ENCODE data around the gene FBRSL1. TPM values are rescaled to one million over a fixed set of nuclear protein-coding genes. Genes with fewer than 3 reads are reported as not detected.

FBRSL1 gene
- total RNA-seq, 4 donors from 2014 or later, result 23.3 to 306 (median 49.7) TPM

DNA sequence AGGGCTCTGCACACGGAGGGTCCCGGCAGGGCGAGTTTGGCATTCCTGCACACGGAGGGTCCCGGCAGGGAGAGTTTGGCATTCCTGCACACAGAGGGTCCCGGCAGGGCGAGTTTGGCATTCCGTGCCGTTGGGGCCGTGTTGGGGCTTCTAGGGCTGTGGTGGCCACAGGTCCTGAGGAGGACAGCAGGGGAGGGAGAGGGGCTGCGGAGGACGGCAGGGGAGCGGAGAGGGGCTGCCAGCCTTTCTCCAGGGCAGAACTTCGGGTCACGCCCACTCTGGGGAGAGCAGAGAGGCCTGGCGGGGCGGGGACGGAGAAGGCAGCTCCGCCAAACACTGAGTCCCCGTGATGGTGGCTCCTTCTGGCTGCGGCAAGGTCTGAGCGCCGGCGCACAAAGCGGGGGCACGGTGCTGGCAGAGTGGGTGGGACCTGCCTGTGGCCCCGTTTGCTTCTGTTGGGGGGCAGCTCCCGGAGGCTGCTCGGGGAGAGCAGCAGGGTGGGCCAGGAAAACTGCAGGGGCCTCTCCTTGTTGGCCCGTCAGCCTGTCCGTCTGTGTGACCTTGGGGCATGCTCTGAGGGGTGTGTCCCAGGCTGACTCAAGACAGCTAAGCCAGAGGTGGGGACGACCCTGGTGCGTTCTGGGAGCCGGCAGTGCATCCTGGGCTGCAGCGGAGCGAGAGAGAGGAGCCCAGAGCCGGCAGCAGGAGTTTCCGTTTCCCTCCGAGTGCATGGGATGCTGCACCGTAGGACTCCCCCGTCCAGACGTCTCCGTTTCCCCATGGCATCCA is 60.3 kb downstream of the FBRSL1 start:
- Histone ChIP-seq H3K4me1 (no peaks in the 10 kb centered on the region), H3K4me3 (no peak overlapping the region), H3K36me3 (no peaks in the 10 kb centered on the region), H3K27ac (no peak overlapping the region), H3K27me3 (no peaks in the 10 kb centered on the region), H3K9me3 (no peaks in the 10 kb centered on the region)
- intact Hi-C loops (cut with DNase I; ENCODE audit: low total_unique reads) (no loop called here), in situ Hi-C loops (cut with MboI; ENCODE audit: low pct_ligation_motif_present in 1 of 4, low pct_unique_long_range_greater_than_20kb in 1 of 4, low sequenced_read_pairs in 3 of 4) (no loop called here)
- no peak for DNase-seq
- 70 to 83% methylated on average over 2 to 40 of the region's 43 CpGs for WGBS, 2 donors (ENCODE audit: low coverage in 1 of 2)
- TF ChIP-seq, protein P1, sequence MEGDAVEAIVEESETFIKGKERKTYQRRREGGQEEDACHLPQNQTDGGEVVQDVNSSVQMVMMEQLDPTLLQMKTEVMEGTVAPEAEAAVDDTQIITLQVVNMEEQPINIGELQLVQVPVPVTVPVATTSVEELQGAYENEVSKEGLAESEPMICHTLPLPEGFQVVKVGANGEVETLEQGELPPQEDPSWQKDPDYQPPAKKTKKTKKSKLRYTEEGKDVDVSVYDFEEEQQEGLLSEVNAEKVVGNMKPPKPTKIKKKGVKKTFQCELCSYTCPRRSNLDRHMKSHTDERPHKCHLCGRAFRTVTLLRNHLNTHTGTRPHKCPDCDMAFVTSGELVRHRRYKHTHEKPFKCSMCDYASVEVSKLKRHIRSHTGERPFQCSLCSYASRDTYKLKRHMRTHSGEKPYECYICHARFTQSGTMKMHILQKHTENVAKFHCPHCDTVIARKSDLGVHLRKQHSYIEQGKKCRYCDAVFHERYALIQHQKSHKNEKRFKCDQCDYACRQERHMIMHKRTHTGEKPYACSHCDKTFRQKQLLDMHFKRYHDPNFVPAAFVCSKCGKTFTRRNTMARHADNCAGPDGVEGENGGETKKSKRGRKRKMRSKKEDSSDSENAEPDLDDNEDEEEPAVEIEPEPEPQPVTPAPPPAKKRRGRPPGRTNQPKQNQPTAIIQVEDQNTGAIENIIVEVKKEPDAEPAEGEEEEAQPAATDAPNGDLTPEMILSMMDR (IDR thresholded peaks at IDR 0.05), result no peak
- TF ChIP-seq POLR2AphosphoS5 (IDR thresholded peaks at IDR 0.05), result no peak
- TF ChIP-seq EP300 (IDR thresholded peaks at IDR 0.05; ENCODE audit: low read depth), result no peak
- no peak for TF ChIP-seq POLR2A (IDR thresholded peaks at IDR 0.05)

DNA sequence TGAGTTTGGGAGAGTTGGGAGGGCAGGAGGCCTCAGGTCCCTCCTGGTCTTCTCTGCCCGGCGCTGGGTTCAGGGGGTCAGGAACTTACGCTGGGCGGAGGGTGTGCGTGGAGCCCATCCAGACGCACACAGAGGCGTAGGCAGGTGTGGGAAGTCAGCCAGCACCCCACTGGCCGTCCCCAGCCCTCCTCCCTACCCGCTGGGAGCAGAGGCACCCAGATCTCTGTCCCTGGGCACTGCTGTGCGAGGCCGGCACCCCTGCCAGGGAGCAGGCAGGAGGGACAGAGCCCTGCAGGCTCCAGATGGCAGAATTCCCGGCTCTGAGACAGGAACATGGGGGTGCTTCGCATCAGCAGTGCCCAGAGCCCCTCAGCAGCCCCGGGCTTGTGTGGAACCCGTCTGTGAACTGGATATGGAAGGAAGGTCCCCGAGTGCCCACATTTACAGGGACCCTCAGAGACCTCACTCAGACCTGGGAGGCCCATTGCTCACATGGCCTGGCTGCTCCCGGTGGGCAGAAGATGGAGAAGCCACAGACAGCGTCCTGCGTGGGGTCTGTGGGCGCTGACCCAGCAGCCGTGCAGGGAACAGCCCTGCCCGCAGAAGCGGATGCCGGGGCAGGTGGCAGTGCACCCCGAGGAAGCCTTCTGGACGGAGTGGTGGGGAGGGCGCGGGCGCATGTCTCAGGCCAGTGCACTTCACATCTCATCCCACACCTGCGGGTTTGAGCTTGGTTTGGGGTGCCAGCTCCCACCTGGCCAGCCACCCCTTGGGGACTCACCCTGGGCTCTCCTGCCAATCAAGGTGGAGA is 61.1 kb downstream of the FBRSL1 start:
- H3K4me3 ChIP-seq, result no peak overlapping the region
- H3K36me3 ChIP-seq, result no peaks in the 10 kb centered on the region
- no peak for DNase-seq
- in situ Hi-C loops (cut with MboI; ENCODE audit: low pct_ligation_motif_present in 1 of 4, low pct_unique_long_range_greater_than_20kb in 1 of 4, low sequenced_read_pairs in 3 of 4) (no loop called here), intact Hi-C loops (cut with DNase I; ENCODE audit: low total_unique reads) (no loop called here)
- no peak overlapping the region for H3K27ac ChIP-seq
- H3K27me3 ChIP-seq, result no peaks in the 10 kb centered on the region
- H3K4me1 ChIP-seq, result no peaks in the 10 kb centered on the region
- TF ChIP-seq POLR2A (IDR thresholded peaks at IDR 0.05) (no peak), EP300 (IDR thresholded peaks at IDR 0.05; ENCODE audit: low read depth) (no peak), POLR2AphosphoS5 (IDR thresholded peaks at IDR 0.05) (no peak)
- TF ChIP-seq, protein P1 (IDR thresholded peaks at IDR 0.05), result no peak
- no peaks in the 10 kb centered on the region for H3K9me3 ChIP-seq
- 95% methylated on average over 24 of the region's 30 CpGs; no CpG with 5 or more reads in 1 of the 2 donors for WGBS, 2 donors (ENCODE audit: low coverage in 1 of 2)

DNA sequence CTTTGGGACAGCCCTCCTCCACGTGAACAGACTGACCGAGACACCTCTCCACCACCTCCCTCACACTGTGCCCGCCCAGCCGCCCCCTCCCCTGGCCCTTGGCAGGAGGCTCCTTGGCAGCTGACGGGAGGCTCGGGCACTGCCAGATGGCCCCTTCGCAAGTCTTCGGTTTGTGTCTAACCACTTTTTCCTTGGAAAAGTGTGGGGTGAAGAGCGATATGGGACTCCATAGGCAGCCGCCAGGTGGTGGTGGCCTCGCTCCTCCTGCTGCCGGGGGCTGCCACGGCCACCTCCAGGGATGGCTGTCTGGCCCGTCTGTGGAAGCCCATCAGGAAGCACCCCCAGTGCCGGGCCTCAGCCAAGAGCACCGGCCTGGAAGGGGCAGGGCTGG is 61.7 kb downstream of the FBRSL1 start:
- Histone ChIP-seq H3K27ac (no peak overlapping the region), H3K4me3 (no peak overlapping the region), H3K27me3 (no peaks in the 10 kb centered on the region), H3K36me3 (no peaks in the 10 kb centered on the region), H3K9me3 (no peaks in the 10 kb centered on the region), H3K4me1 (no peaks in the 10 kb centered on the region)
- intact Hi-C loops (cut with DNase I; ENCODE audit: low total_unique reads) (no loop called here), in situ Hi-C loops (cut with MboI; ENCODE audit: low pct_ligation_motif_present in 1 of 4, low pct_unique_long_range_greater_than_20kb in 1 of 4, low sequenced_read_pairs in 3 of 4) (no loop called here)
- TF ChIP-seq POLR2AphosphoS5 (IDR thresholded peaks at IDR 0.05) (no peak), EP300 (IDR thresholded peaks at IDR 0.05; ENCODE audit: low read depth) (no peak), POLR2A (IDR thresholded peaks at IDR 0.05) (no peak)
- TF ChIP-seq, protein P1 (IDR thresholded peaks at IDR 0.05), result no peak
- 93% methylated on average over 12 of the region's 16 CpGs; no CpG with 5 or more reads in 1 of the 2 donors for WGBS, 2 donors (ENCODE audit: low coverage in 1 of 2)
- no peak for DNase-seq

DNA sequence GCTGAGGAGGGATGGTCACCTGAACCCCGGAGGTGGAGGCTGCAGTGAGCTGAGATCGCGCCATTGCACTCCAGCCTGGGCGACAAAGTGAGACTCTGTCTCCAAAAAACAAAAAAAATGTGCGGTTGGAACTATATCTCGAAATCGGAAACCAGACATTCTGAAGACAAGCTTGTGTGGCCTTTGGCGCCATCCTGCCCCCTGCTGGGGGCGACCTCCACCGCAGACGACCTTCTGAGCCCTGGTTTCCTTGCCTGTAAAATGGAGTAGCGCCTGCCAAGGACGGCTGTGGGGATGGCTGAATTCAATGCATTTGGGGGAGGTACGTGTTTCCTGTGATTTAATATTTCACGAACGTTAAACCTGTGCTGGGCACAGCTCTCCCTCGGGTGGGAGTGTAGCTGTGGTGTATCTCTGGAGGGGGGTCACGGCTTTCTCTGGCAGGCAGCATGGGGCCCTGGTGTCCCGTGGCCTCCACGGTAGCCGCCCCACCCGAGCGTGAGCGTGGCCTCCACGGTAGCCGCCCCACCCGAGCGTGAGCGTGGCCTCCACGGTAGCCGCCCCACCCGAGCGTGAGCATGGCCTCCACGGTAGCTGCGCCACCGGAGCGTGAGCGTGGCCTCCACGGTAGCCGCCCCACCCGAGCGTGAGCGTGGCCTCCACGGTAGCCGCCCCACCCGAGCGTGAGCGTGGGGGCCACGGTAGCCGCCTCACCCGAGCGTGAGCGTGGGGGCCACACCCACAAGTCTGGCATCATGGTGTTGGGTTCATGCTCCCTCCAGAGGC is 65.1 kb downstream of the FBRSL1 start:
- WGBS, 2 donors (ENCODE audit: low coverage in 1 of 2), result 80 to 88% methylated on average over 2 to 49 of the region's 53 CpGs
- Histone ChIP-seq H3K4me1 (peaks cover 5 to 8% (median 7%) of the 10 kb centered on the region in 4 donors), H3K9me3 (no peaks in the 10 kb centered on the region), H3K4me3 (no peak overlapping the region), H3K36me3 (no peaks in the 10 kb centered on the region), H3K27ac (no peak overlapping the region), H3K27me3 (peaks cover 3% of the 10 kb centered on the region)
- intact Hi-C loops (cut with DNase I; ENCODE audit: low total_unique reads) (no loop called here), in situ Hi-C loops (cut with MboI; ENCODE audit: low pct_ligation_motif_present in 1 of 4, low pct_unique_long_range_greater_than_20kb in 1 of 4, low sequenced_read_pairs in 3 of 4) (no loop called here)
- DNase-seq, result no peak
- TF ChIP-seq EP300 (IDR thresholded peaks at IDR 0.05; ENCODE audit: low read depth) (no peak), POLR2A (IDR thresholded peaks at IDR 0.05) (no peak)
- TF ChIP-seq, protein P1 (IDR thresholded peaks at IDR 0.05), result no peak

All from transverse colon (tissue), 4 donors.